SH-SY5Y (cell line): ENCODE measurements around the gene CCDC170.

Experiments
- GATA2 ChIP-seq: IDR thresholded peaks from 2 replicates; pipeline ENCODE4 v1.6.1; 2011; ENCODE audit warnings: mild to moderate bottlenecking, low read depth, low read length
- GATA3 ChIP-seq: IDR thresholded peaks from 2 replicates; pipeline ENCODE4 v1.6.1; 2011; ENCODE audit warnings: low read depth, mild to moderate bottlenecking, low read length, moderate library complexity

DNA sequence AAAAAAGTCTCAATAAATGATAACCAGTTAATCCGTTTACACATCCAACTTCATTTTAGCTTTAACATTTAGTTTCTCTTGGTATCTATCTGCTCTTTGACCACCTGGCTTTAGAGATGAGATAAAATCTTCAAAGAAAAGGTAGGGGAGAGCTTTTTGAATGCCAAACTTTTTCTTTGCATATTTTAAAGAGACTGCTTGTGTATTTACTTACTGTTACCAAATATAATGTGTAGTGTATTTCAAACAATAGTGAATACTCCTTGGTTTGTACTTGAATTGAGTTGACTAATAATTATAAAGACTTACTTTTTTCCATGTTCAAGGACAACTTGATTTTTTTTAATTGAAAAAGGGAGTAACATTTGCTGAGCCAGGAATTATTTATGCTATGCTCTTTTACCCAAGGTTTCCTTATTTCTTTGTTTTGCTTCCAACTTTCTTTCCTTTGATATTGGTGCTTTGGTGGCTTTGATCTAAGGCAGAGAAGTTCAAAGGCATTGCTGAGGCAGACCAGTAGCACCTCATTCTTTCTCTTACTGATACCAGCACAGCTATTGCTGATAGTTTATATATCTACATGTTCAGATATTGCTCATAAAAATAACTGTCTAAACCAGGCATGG, 7.8 kb downstream of the CCDC170 start:
- TF ChIP-seq GATA2 (no peak), GATA3 (no peak)
